Right renal cortex interstitium (tissue), 3 donors: ENCODE results near the gene HHLA2. TPM values are rescaled to one million over a fixed set of nuclear protein-coding genes. Genes with fewer than 3 reads are reported as not detected.

Experiments
- DNase-seq, 3 donors: peaks; one replicate each; pipeline ENCODE4 v3.0.0-alpha.2; 2013; ENCODE audit warnings: low read depth in 3 of 3, low spot score in 2 of 3
- polyA plus RNA-seq, 3 donors: library from polyadenylated mRNA; unstranded; fragments of 120-200 nt; gene quantifications; one replicate each; pipeline ENCODE4 v1.2.1, GENCODE V29; 2013; ENCODE audit not compliant: insufficient read length in 3 of 3

The HHLA2 gene
- polyA plus RNA-seq, 3 donors, result 16.8 to 33.8 (median 18.3) TPM

DNA sequence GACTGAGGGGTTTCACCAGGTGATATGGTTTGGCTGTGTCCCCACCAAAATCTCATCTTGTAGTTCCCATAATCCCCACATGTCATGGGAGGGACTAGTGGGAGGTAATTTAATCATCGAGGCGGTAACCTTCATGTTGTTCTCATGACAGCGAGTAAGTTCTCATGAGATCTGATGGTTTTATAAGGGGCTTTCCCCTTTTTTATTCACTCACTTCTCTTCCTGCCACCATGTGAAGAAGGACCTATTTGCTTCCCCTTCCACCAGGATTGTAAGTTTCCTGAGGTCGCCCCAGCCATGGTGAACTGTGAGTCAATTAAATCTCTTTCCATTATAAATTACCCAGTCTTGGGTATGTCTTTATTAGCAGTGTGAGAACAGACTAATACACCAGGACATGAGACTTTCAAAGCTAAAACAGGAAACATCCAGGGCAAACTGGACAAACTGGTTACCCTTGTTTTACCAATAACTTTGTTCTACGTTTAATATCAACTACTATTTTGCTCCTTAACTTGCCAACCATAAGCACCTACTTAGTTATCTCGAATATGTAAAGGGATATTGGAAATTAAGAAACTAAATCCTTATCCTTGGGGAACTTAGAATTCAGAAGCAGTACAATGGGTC is 115.9 kb downstream of the HHLA2 start:
- no peak for DNase-seq

GRCh38 chr3:108414007-108414406 is 117.7 kb downstream of the HHLA2 start:
- no peak for DNase-seq

DNA sequence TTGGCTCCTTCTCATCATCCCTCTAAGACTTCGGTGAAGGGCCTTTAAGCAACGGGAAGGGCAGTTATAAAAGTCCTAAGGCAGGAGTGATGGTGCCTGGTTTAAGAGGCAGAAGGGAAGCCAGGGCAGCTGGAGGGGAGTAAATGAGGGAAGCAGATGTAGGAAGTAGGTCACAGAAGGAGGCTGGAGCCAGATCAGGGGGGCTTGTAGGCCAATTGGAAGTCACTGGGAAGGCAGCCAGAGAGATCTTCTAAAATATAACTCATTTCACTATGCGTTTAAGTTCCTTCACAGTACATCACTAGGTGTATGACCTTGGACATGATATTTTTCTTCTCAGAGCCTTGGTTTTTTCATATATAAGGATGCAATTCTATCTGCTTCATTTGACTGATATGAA is 119.3 kb downstream of the HHLA2 start:
- no peak for DNase-seq

DNA sequence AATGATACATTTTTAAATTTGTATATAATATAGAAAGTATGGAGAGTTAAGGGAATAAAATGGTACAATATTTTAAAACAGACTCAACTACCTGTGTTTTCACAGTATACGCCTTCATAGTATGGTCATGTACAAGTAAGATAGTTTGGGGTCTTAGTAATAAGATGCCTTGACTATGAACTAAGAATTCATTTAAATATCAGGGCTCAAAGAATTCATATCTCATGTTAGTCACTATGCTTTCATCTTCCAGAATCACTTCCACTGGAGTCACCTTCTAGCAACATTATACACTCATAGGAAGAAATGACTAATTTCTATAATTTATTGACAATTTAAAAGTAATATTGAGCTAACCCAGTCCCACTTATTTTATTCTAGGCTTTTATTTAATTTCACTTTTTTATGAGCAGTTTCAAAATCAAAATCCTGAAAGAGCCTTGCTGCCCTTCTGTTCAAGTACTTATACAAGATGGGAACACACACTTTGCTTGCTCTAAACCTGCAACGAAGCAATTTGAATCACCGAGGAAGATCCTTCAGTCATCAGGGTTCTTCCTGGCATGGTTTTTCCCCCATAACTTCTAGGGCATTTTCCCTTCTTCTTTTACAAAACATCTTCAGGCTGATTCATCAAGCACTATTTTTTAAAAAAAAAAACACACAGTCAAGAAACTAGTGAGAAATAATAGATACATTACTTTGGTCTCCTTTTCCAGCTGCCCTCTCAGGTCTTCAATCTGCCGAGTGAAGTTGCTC is 119.9 kb downstream of the HHLA2 start:
- DNase-seq, result no peak

DNA sequence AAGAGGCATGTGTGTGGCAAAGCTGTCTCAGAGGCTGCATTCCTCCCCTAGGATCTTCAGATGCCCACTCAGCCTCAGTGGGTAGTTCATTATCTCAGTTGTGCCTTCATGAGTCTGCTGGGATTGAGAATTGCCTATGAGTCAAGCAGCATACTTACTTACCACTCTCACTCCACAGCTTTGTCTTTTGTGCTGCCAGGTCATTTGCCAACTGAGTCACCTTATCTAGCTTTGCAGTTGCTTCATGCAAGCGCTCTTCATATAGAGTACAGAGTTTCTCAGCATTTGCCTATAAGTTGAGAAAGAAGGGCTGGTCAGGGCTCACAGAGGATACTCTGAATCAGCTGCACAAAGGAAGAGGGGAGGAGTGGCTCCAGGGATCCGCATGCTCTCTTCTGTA is 124.6 kb downstream of the HHLA2 start:
- no peak for DNase-seq

Other genes with a start within 250 kb of the HHLA2 start
- 10 to 100 TPM; 63.8 to 72.7 (median 72.0) TPM for gene CD47, start 205.5 kb upstream of the HHLA2 start, polyA plus RNA-seq
- gene IFT57, start 74.1 kb upstream of the HHLA2 start, polyA plus RNA-seq, result 100 to 1,000 TPM in 2 of 3 donors, 10 to 100 TPM in 1; 94.6 to 105 (median 102) TPM
- gene MYH15, start 214.0 kb downstream of the HHLA2 start, polyA plus RNA-seq, result under 1 TPM; 0.25 to 0.28 (median 0.25) TPM